K562 (cell line): ENCODE measurements around the gene PTPRE. TPM values are rescaled to one million over a fixed set of nuclear protein-coding genes. Genes with fewer than 3 reads are reported as not detected.

Experiments used
- ATAC-seq: fragments of 200-7000 bp; cut with Tn5 transposase; 3 replicates; pipeline ENCODE4 v1.9.1; 2020; ENCODE audit warnings: moderate library complexity
- BruUV-seq: library from RNA; stranded (reverse); fragments of 400-500 nt; replicated peaks from 2 replicates; lab custom pipeline; 2021; lab: Mats Ljungman, UMichigan
- CTCF ChIA-PET: fragments of 300-600 bp; formaldehyde crosslinking; extraction: SDS; loops from one replicate; lab custom pipeline; 2021; ENCODE audit warnings: low intra/inter-chr PET ratio; lab: Yijun Ruan, JAX
- POLR2A ChIA-PET: fragments of 300-600, 350-650 bp; sonication (Branson Sonifier 250); formaldehyde crosslinking; extraction: SDS; loops from one replicate; lab custom pipeline; 2021; ENCODE audit warnings: antibody characterized with exemption, inconsistent platforms; lab: Yijun Ruan, JAX
- DNase-seq, 4 experiments: peaks; one replicate each; pipeline versions ENCODE4 v3.0.0 to v3.0.0-alpha.2; 2011 to 2018; ENCODE audit warnings: low spot score in 3 of 4, mixed read lengths in 3 of 4; ENCODE audit errors: extremely low read depth in 1 of 4
- FAIRE-seq: peaks from 2 replicates; lab custom pipeline; 2011; peaks lifted over from hg19 to GRCh38; lab: Jason Lieb, UNC
- H2AFZ ChIP-seq: 2 replicates; pipeline ENCODE4 v1.6.0; 2011; ENCODE audit warnings: low read depth, low read length, control low read depth, inconsistent platforms
- H3K27ac ChIP-seq: fragments of 200-600 bp; 3 replicates; pipeline ENCODE4 v1.8.0; 2011; ENCODE audit warnings: low read depth, mild to moderate bottlenecking, control low read depth, inconsistent platforms, low read length, moderate library complexity, mixed read lengths; ENCODE audit errors: extremely low read depth
- H3K27me3 ChIP-seq, 2 experiments: fragments of 300-600 bp in 1 of 2; 2 replicates in 1 of 2; 3 replicates in 1 of 2; pipeline versions ENCODE4 v1.6.0 to v1.8.0; 2011; ENCODE audit warnings: inconsistent platforms in 2 of 2, low read length in 2 of 2, mild to moderate bottlenecking in 1 of 2, mixed read lengths in 1 of 2, moderate library complexity in 1 of 2; ENCODE audit not compliant: control insufficient read depth in 2 of 2, insufficient read depth in 2 of 2
- H3K36me3 ChIP-seq: fragments of 300-600 bp; 3 replicates; pipeline ENCODE4 v1.8.0; 2011; ENCODE audit warnings: mild to moderate bottlenecking, low read length, inconsistent platforms; ENCODE audit not compliant: control insufficient read depth, insufficient read depth
- H3K4me1 ChIP-seq, 2 experiments: fragments of 200-600 bp in 1 of 2; replicated peaks in 1 of 2; 2 replicates in 1 of 2; 3 replicates in 1 of 2; pipeline versions ENCODE4 v1.5.1 to v1.8.0; 2011; ENCODE audit warnings: inconsistent platforms in 2 of 2, low read length in 2 of 2, mild to moderate bottlenecking in 1 of 2, mixed read lengths in 1 of 2, moderate library complexity in 1 of 2; ENCODE audit not compliant: control insufficient read depth in 2 of 2, insufficient read depth in 2 of 2
- H3K4me2 ChIP-seq: 2 replicates; pipeline ENCODE4 v1.6.1; 2011; ENCODE audit warnings: low read length, control low read depth, inconsistent platforms, mixed read lengths; ENCODE audit not compliant: insufficient read depth
- H3K4me3 ChIP-seq: fragments of 200-600 bp; sonication (generic), shearing (Covaris generic); 2 replicates; pipeline ENCODE4 v1.5.1; 2016; ENCODE audit warnings: control low read depth, inconsistent platforms
- H3K79me2 ChIP-seq: fragments of 200-600 bp; 3 replicates; pipeline ENCODE4 v1.8.0; 2011; ENCODE audit warnings: low read length, inconsistent platforms; ENCODE audit not compliant: control insufficient read depth, insufficient read depth
- H3K9ac ChIP-seq, 2 experiments: 2 replicates each; pipeline versions ENCODE4 v1.6.0 to v1.6.1; 2011; ENCODE audit warnings: low read depth in 2 of 2, low read length in 2 of 2, control low read depth in 1 of 2, inconsistent platforms in 1 of 2, mild to moderate bottlenecking in 1 of 2, mixed read lengths in 1 of 2; ENCODE audit not compliant: insufficient read depth in 1 of 2
- H3K9me1 ChIP-seq: one replicate; pipeline ENCODE4 v1.6.0; 2011; ENCODE audit warnings: inconsistent platforms, mild to moderate bottlenecking, low read length, moderate library complexity; ENCODE audit not compliant: control insufficient read depth, insufficient read depth
- H3K9me3 ChIP-seq: replicated peaks from 2 replicates; pipeline ENCODE4 v1.5.1; 2011; ENCODE audit warnings: low read depth, low read length, inconsistent platforms; ENCODE audit not compliant: control insufficient read depth, insufficient read depth
- H4K20me1 ChIP-seq: replicated peaks from 2 replicates; pipeline ENCODE4 v1.6.1; 2011; ENCODE audit warnings: low read length, inconsistent platforms, mixed read lengths; ENCODE audit not compliant: control insufficient read depth, insufficient read depth
- ARID3A ChIP-seq: IDR thresholded peaks from 2 replicates; pipeline ENCODE4 v1.6.1; 2012; ENCODE audit warnings: low read depth, low read length, improper control_type of control experiment, borderline replicate concordance
- EGR1 ChIP-seq: fragments of 450-650 bp; conservative IDR thresholded peaks from 2 replicates; pipeline ENCODE4 v1.6.1; 2017; ENCODE audit warnings: mild to moderate bottlenecking
- MAFF ChIP-seq: IDR thresholded peaks from 2 replicates; pipeline ENCODE4 v1.6.1; 2012; ENCODE audit warnings: low read length, improper control_type of control experiment
- MEF2A ChIP-seq: IDR thresholded peaks from 2 replicates; pipeline ENCODE4 v1.6.1; 2011; ENCODE audit warnings: low read depth, mild to moderate bottlenecking, low read length, moderate library complexity; ENCODE audit not compliant: control insufficient read depth
- OTX1 ChIP-seq: fragments of 450-650 bp; formaldehyde crosslinking; IDR thresholded peaks from 2 replicates; pipeline ENCODE4 v1.4.0; 2022; ENCODE audit warnings: mild to moderate bottlenecking
- PKNOX1 ChIP-seq: fragments of 450-650 bp; IDR thresholded peaks from 2 replicates; pipeline ENCODE4 v1.6.1; 2016
- SMAD2 ChIP-seq: fragments of 150-350 bp; IDR thresholded peaks from 2 replicates; pipeline ENCODE4 v1.6.1; 2014; ENCODE audit warnings: low read depth, mild to moderate bottlenecking, low read length
- ZNF23 ChIP-seq: fragments of 250-450 bp; sonication (Bioruptor Pico); IDR thresholded peaks from 2 replicates; pipeline ENCODE4 v1.4.0; 2020; ENCODE audit warnings: mild to moderate bottlenecking
- WGBS: fragments of 100-300 bp; shearing (Covaris generic); methylation state at CpG from one replicate; pipeline ENCODE4 v1.1.6; 2016; ENCODE audit warnings: low coverage, mixed read lengths; ENCODE audit not compliant: insufficient coverage; ENCODE audit errors: missing lambda C conversion rate; 5-methylcytosine and 5-hydroxymethylcytosine counted together
- in situ Hi-C: fragments of 300-500 bp; cut with MboI; formaldehyde crosslinking; loops from 4 replicates; pipeline ENCODE4 v1.15.0; 2018; ENCODE audit warnings: inconsistent platforms, mixed read lengths
- intact Hi-C: fragments of 100-400 bp; cut with micrococcal nuclease; formaldehyde crosslinking; loops from 2 replicates; pipeline ENCODE4 v1.14.2; 2022
- polyA plus RNA-seq, 8 experiments: library from polyadenylated mRNA; depleted of rRNA in 4 of 8; stranded (reverse) in 5 of 8; unstranded in 3 of 8; fragments of >200 nt; fragmentation: Nextera tagmentation in 2 of 8; fragmentation: Illumina TruSeq in 1 of 8; extraction: Ambion mirVana in 2 of 8; extraction: Trizol in 1 of 8; gene quantifications; 2 replicates each; pipeline versions ENCODE4 v1.2.1 to v1.2.3, GENCODE V29; 2011 to 2014; ENCODE audit warnings: inconsistent platforms in 1 of 8, missing spikeins in 1 of 8
- total RNA-seq, 7 experiments: library from RNA; depleted of rRNA in 6 of 7; stranded (reverse); fragments of >200 nt in 6 of 7; fragmentation: Illumina TruSeq in 2 of 7; extraction: Trizol in 2 of 7; gene quantifications; 2 replicates each; pipeline versions ENCODE4 v1.2.1 to v1.2.3, GENCODE V29; 2011 to 2021; ENCODE audit warnings: low replicate concordance in 1 of 7
- TF ChIP-seq, protein P1 (sequence below), 2 experiments: fragments of 200-800 bp in 1 of 2; sonication (Bioruptor generic) in 1 of 2; sonication (generic) in 1 of 2; formaldehyde crosslinking in 1 of 2; IDR thresholded peaks in 1 of 2; conservative IDR thresholded peaks in 1 of 2; 2 replicates each; pipeline versions ENCODE4 v1.5.0 to v1.6.1; 2016 to 2020; ENCODE audit warnings: missing compliant biosample characterization in 1 of 2, missing genetic modification characterization in 1 of 2, missing genetic modification reagents in 1 of 2

The PTPRE gene
- total and polyA plus RNA-seq, 9 of the 15 experiments (the other 6 are each of a cell fraction or from before 2014, with no cell fraction given) = 0.01 to 0.13 (median 0.04) TPM; not detected in 4

DNA sequence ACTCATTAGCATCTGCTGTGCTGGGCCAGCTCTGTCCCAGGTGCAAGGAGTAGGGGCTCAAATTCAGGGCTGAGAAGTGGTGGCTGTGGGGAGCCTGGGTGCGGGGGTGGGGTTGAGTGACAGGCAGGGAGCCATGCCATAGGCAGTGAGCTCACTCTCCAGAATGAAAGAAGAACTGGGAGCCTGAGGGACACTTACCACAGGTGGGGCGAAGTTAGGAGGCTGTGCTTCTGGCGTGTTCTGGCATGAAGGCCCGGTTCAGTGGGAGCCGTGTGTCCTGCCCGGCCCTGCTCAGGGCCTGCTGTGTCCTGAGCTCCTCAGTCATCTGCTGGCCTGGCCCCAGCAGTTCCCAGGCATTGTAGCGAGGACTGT lies 156.8 kb downstream of the PTPRE start:
- ATAC-seq (no peak), FAIRE-seq (no peak), DNase-seq (no peak)
- no peak overlapping the region for H2AFZ ChIP-seq
- 9% methylated on average over 4 of the region's 7 CpGs for WGBS
- H3K27me3 ChIP-seq = peaks cover 0 to 5% of the 10 kb centered on the region in 2 experiments; a peak in 2 of 5 replicates
- no peaks in the 10 kb centered on the region; the same call in 2 of the 3 replicates for H3K36me3 ChIP-seq
- no TSS peak for BruUV-seq
- H3K9me3 ChIP-seq = no peaks in the 10 kb centered on the region
- TF ChIP-seq ZNF23 (CRISPR knock-in tag) (no peak), PKNOX1 (peak; percentile 80), MEF2A (no peak), EGR1 (peak; percentile 57), OTX1 (CRISPR knock-in tag) (no peak), ARID3A (no peak), SMAD2 (no peak), MAFF (no peak)
- TF ChIP-seq, protein P1, sequence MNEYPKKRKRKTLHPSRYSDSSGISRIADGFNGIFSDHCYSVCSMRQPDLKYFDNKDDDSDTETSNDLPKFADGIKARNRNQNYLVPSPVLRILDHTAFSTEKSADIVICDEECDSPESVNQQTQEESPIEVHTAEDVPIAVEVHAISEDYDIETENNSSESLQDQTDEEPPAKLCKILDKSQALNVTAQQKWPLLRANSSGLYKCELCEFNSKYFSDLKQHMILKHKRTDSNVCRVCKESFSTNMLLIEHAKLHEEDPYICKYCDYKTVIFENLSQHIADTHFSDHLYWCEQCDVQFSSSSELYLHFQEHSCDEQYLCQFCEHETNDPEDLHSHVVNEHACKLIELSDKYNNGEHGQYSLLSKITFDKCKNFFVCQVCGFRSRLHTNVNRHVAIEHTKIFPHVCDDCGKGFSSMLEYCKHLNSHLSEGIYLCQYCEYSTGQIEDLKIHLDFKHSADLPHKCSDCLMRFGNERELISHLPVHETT (CRISPR knock-in tag; conservative IDR thresholded peaks at IDR 0.05 in 1 of 2, IDR thresholded peaks at IDR 0.05 in 1 of 2) = no peak
- H3K27ac ChIP-seq = no peak overlapping the region
- in situ Hi-C loops = no loop called here
- intact Hi-C loops = loop anchor here (10.0 kb wide), 1 partner anchor 49 kb away; no protein-coding TSS in a partner anchor
- H4K20me1 ChIP-seq = no peaks in the 10 kb centered on the region
- CTCF ChIA-PET = no interaction called here
- peaks cover 0 to 3% of the 10 kb centered on the region in 2 experiments; a peak in 2 of 5 replicates for H3K4me1 ChIP-seq
- H3K4me3 ChIP-seq = no peak overlapping the region
- no peak overlapping the region for H3K9ac ChIP-seq
- POLR2A ChIA-PET = no interaction called here
- no peaks in the 10 kb centered on the region for H3K9me1 ChIP-seq
- no peaks in the 10 kb centered on the region for H3K79me2 ChIP-seq
- no peak overlapping the region for H3K4me2 ChIP-seq
